Peyer's patch (tissue), 4 donors: Measurements from ENCODE around the gene APOBEC2.

Experiments used
- POLR2A ChIP-seq, 2 donors: fragments of 450-650 bp; IDR thresholded peaks; one replicate each; pipeline ENCODE4 v1.5.1; 2017; ENCODE audit warnings: antibody characterized with exemption in 2 of 2, mild to moderate bottlenecking in 2 of 2, moderate library complexity in 2 of 2
- TF ChIP-seq, protein P1 (sequence below), 6 experiments: fragments of 450-650 bp in 4 of 6; fragments of 200-600 bp in 2 of 6; sonication (generic) in 1 of 6; IDR thresholded peaks; one replicate each; pipeline ENCODE4 v1.5.1; 2017 to 2019; ENCODE audit warnings: antibody characterized with exemption in 6 of 6, mild to moderate bottlenecking in 3 of 6, moderate library complexity in 1 of 6

GRCh38 chr6:41037107-41037900, 15.7 kb upstream of the APOBEC2 start:
- TF ChIP-seq, protein P1, sequence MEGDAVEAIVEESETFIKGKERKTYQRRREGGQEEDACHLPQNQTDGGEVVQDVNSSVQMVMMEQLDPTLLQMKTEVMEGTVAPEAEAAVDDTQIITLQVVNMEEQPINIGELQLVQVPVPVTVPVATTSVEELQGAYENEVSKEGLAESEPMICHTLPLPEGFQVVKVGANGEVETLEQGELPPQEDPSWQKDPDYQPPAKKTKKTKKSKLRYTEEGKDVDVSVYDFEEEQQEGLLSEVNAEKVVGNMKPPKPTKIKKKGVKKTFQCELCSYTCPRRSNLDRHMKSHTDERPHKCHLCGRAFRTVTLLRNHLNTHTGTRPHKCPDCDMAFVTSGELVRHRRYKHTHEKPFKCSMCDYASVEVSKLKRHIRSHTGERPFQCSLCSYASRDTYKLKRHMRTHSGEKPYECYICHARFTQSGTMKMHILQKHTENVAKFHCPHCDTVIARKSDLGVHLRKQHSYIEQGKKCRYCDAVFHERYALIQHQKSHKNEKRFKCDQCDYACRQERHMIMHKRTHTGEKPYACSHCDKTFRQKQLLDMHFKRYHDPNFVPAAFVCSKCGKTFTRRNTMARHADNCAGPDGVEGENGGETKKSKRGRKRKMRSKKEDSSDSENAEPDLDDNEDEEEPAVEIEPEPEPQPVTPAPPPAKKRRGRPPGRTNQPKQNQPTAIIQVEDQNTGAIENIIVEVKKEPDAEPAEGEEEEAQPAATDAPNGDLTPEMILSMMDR (IDR thresholded peaks at IDR 0.05): no peak
- TF ChIP-seq POLR2A (IDR thresholded peaks at IDR 0.05): no peak
